IMR-90 (cell line): ENCODE results near the gene CSNK2A3.

Experiments used
- MAFK ChIP-seq: IDR thresholded peaks from 2 replicates; pipeline ENCODE4 v1.6.1; 2012; ENCODE audit warnings: low read depth, low read length, improper control_type of control experiment
- MXI1 ChIP-seq: IDR thresholded peaks from 2 replicates; pipeline ENCODE4 v1.6.1; 2012; ENCODE audit warnings: low read depth, mild to moderate bottlenecking, low read length, moderate library complexity, borderline replicate concordance
- POLR2A ChIP-seq: IDR thresholded peaks from 2 replicates; pipeline ENCODE4 v1.6.1; 2012; ENCODE audit warnings: mild to moderate bottlenecking, low read depth, low read length
- RAD21 ChIP-seq: IDR thresholded peaks from 2 replicates; pipeline ENCODE4 v1.6.1; 2012; ENCODE audit warnings: low read length, improper control_type of control experiment
- RFX5 ChIP-seq: IDR thresholded peaks from 2 replicates; pipeline ENCODE4 v1.8.0; 2012; ENCODE audit warnings: low read depth, mild to moderate bottlenecking, low read length, moderate library complexity
- SMC3 ChIP-seq: fragments of 150-350 bp; IDR thresholded peaks from 2 replicates; pipeline ENCODE4 v1.6.1; 2016; ENCODE audit warnings: low read depth, mild to moderate bottlenecking, antibody characterized with exemption, low read length, moderate library complexity
- TF ChIP-seq, protein P1 (sequence below): conservative IDR thresholded peaks from 2 replicates; pipeline ENCODE4 v1.5.1; 2012; ENCODE audit warnings: mild to moderate bottlenecking, low read depth, low read length, improper control_type of control experiment

- no peak for TF ChIP-seq POLR2A
- TF ChIP-seq, protein P1, sequence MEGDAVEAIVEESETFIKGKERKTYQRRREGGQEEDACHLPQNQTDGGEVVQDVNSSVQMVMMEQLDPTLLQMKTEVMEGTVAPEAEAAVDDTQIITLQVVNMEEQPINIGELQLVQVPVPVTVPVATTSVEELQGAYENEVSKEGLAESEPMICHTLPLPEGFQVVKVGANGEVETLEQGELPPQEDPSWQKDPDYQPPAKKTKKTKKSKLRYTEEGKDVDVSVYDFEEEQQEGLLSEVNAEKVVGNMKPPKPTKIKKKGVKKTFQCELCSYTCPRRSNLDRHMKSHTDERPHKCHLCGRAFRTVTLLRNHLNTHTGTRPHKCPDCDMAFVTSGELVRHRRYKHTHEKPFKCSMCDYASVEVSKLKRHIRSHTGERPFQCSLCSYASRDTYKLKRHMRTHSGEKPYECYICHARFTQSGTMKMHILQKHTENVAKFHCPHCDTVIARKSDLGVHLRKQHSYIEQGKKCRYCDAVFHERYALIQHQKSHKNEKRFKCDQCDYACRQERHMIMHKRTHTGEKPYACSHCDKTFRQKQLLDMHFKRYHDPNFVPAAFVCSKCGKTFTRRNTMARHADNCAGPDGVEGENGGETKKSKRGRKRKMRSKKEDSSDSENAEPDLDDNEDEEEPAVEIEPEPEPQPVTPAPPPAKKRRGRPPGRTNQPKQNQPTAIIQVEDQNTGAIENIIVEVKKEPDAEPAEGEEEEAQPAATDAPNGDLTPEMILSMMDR: no peak
- TF ChIP-seq MAFK: no peak
- TF ChIP-seq RFX5: no peak
- no peak for TF ChIP-seq SMC3
- TF ChIP-seq RAD21: no peak
- no peak for TF ChIP-seq MXI1
Observed at GRCh38 chr11:11381471-11382105, 28.5 kb upstream of the CSNK2A3 start.
